ENCODE data around the gene AKAP8. TPM values are rescaled to one million over a fixed set of nuclear protein-coding genes. Genes with fewer than 3 reads are reported as not detected.

Gene AKAP8
- total RNA-seq, 1 experiment from 2014 or later: 50.8 TPM

GRCh38 chr19:15381429-15381828 lies 1.8 kb upstream of the AKAP8 start:
- DNase-seq (ENCODE audit: low read depth, low spot score) (no peak), ATAC-seq (no peak)
- TF ChIP-seq SIN3A (IDR thresholded peaks at IDR 0.05; ENCODE audit: borderline replicate concordance, insufficient read depth, low read depth, low read length) (no peak), POLR2AphosphoS5 (IDR thresholded peaks at IDR 0.05; ENCODE audit: low read depth, low read length) (no peak)
- Histone ChIP-seq H3K27ac (ENCODE audit: low read length) (peak overlapping the region; percentile 77; the same call in 1 of the 2 replicates), H3K4me3 (ENCODE audit: low read depth in 2 of 2, low read length in 2 of 2) (no peak overlapping the region), H3K27me3 (ENCODE audit: control insufficient read depth, insufficient read depth, low read length) (no peaks in the 10 kb centered on the region), H3K36me3 (ENCODE audit: control insufficient read depth, insufficient read depth, low read length) (no peaks in the 10 kb centered on the region; the same call in 1 of the 2 replicates), H3K9me3 (ENCODE audit: control insufficient read depth, insufficient read depth, low read depth, low read length) (no peaks in the 10 kb centered on the region), H3K4me1 (ENCODE audit: control insufficient read depth, insufficient read depth, low read length) (peaks cover 19% of the 10 kb centered on the region)
- intact Hi-C loops (cut with micrococcal nuclease; ENCODE audit: unreplicated experiment): no loop called here
- CTCF ChIA-PET: no interaction called here
- BruUV-seq (replicated peaks): no TSS peak
- POLR2A ChIA-PET: no interaction called here
- in situ Hi-C loops (cut with HindIII; ENCODE audit: low pct_unique_long_range_greater_than_20kb, low sequenced_read_pairs): no loop called here

DNA sequence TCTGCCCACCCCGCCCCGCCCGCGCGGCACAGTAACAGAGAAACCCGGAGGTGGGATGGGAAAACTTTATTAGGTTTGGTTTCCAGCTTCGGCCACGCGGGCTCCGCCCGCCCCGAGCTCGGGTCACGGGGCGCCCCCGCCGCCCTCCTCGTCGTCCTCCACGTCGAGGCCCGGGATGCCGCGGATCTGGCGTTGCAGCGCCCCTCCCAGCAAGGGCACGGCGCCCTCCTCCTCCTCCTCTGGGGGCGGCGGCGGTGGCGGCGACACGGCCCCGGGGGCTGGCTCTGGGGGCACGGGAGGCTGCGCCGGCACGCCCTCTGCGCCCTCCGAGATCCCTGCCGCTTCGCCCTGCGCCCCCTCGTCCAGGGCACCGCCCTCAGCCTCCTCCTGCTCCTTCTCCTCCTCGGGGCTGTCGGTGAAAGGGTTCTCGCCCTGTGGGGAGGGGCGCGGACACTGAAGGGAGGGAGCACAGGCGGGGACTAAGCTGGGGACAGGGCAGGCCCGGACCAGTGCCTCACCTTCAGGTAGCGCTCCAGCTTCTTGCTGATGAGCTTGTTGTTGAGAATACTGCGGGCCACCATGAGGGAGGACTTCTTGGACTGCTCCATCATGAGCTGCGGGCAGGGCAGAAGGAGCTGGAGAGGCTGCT lies 536 bp upstream of the AKAP8 start:
- intact Hi-C loops (cut with micrococcal nuclease; ENCODE audit: unreplicated experiment) (no loop called here), in situ Hi-C loops (cut with HindIII; ENCODE audit: low pct_unique_long_range_greater_than_20kb, low sequenced_read_pairs) (no loop called here)
- no TSS peak for BruUV-seq (replicated peaks)
- H3K9me3 ChIP-seq (ENCODE audit: control insufficient read depth, insufficient read depth, low read depth, low read length): no peaks in the 10 kb centered on the region
- no peak for DNase-seq (ENCODE audit: low read depth, low spot score)
- peak overlapping the region; percentile 52 to 96 for H3K4me3 ChIP-seq (ENCODE audit: low read depth in 2 of 2, low read length in 2 of 2)
- ChIA-PET CTCF (interaction anchor here (0.5 to 1.1 kb wide), 4 partner anchors 99 to 267 kb away, joined by 3 to 5 read pairs (median 4); no protein-coding TSS in a partner anchor), POLR2A (interaction anchor here (0.6 to 1.2 kb wide), 3 partner anchors 14 to 1175 kb away, joined by 3 to 5 read pairs (median 4); partner anchors contain the start of gene AKAP8L)
- H3K4me1 ChIP-seq (ENCODE audit: control insufficient read depth, insufficient read depth, low read length): peaks cover 19% of the 10 kb centered on the region
- H3K27me3 ChIP-seq (ENCODE audit: control insufficient read depth, insufficient read depth, low read length): no peaks in the 10 kb centered on the region
- peak overlapping the region; percentile 77 for H3K27ac ChIP-seq (ENCODE audit: low read length)
- TF ChIP-seq POLR2AphosphoS5 (IDR thresholded peaks at IDR 0.05; ENCODE audit: low read depth, low read length) (no peak; the same call in 1 of the 2 replicates), REST (IDR thresholded peaks at IDR 0.05; ENCODE audit: insufficient read depth in 1 of 2, low read depth in 2 of 2, low read length in 1 of 2) (no peak), CTCF (IDR thresholded peaks at IDR 0.05) (no peak), TCF7L2 (IDR thresholded peaks at IDR 0.05; ENCODE audit: low read depth, low read length) (no peak), SIN3A (IDR thresholded peaks at IDR 0.05; ENCODE audit: borderline replicate concordance, insufficient read depth, low read depth, low read length) (no peak)
- H3K36me3 ChIP-seq (ENCODE audit: control insufficient read depth, insufficient read depth, low read length): no peaks in the 10 kb centered on the region; the same call in 1 of the 2 replicates
- peak; percentile 75 for ATAC-seq
